Hematopoietic multipotent progenitor cell treated with erythropoietin and hydrocortisone succinate and interleukin-3 and kit ligand, for 15 days (in vitro differentiated cells): ENCODE data around the gene FLII.
"Not testable (repeated sequence)": the region's sequence is repeated elsewhere in the genome, so short reads cannot be mapped to it uniquely, and the experiment has no call there.

Source experiments
- DNase-seq: peaks from one replicate; pipeline ENCODE4 v3.0.0-alpha.2; 2015; ENCODE audit warnings: low spot score

The FLII gene

GRCh38 chr17:18258356-18259038 is at the start of gene FLII:
Gene FLII, minus strand, starts transcription at chr17:18258738. Its CDS starts 48 bp downstream, at chr17:18258690.
- peak; percentile 74 for DNase-seq

- DNase-seq = not testable (repeated sequence)
Measured at GRCh38 chr17:18303206-18303605, 44.7 kb upstream of the FLII start.

GRCh38 chr17:18300725-18301480 is 42.4 kb upstream of the FLII start:
- no peak for DNase-seq

- DNase-seq = not testable (repeated sequence)
Measured at GRCh38 chr17:18298061-18298460, 39.5 kb upstream of the FLII start.

- no peak for DNase-seq
Measured at GRCh38 chr17:18291718-18292540, 33.4 kb upstream of the FLII start.

- DNase-seq = no peak
Measured at GRCh38 chr17:18285296-18285695, 26.8 kb upstream of the FLII start.

GRCh38 chr17:18281788-18282187 is 23.2 kb upstream of the FLII start:
- no peak for DNase-seq

GRCh38 chr17:18280766-18281371 is 22.3 kb upstream of the FLII start:
- no peak for DNase-seq

GRCh38 chr17:18280249-18280648 is 21.7 kb upstream of the FLII start:
- DNase-seq = no peak

- DNase-seq = no peak
Measured at GRCh38 chr17:18278867-18279266, 20.3 kb upstream of the FLII start.

GRCh38 chr17:18277076-18277475 is 18.5 kb upstream of the FLII start:
- no peak for DNase-seq

GRCh38 chr17:18270046-18270931 is 11.8 kb upstream of the FLII start:
- DNase-seq = no peak

- DNase-seq = no peak
Measured at GRCh38 chr17:18267927-18268711, 9.6 kb upstream of the FLII start.

GRCh38 chr17:18267366-18267765 is 8.8 kb upstream of the FLII start:
- no peak for DNase-seq

GRCh38 chr17:18263885-18264682 is 5.5 kb upstream of the FLII start:
- no peak for DNase-seq

- no peak for DNase-seq
Measured at GRCh38 chr17:18262641-18263040, 4.1 kb upstream of the FLII start.

- DNase-seq = no peak
Measured at GRCh38 chr17:18262111-18262510, 3.6 kb upstream of the FLII start.

GRCh38 chr17:18261659-18262058 is 3.1 kb upstream of the FLII start:
- DNase-seq = no peak

GRCh38 chr17:18261146-18261515 is 2.6 kb upstream of the FLII start:
- peak; percentile 38 for DNase-seq
